Sigmoid colon (tissue), 7 donors: ENCODE data around the gene NDUFA12. TPM values are rescaled to one million over a fixed set of nuclear protein-coding genes. Genes with fewer than 3 reads are reported as not detected.

Experiments
- DNase-seq: peaks from one replicate; pipeline ENCODE4 v3.0.0-alpha.2; 2019
- H3K27ac ChIP-seq, 4 donors: fragments of 200-600 bp; sonication (generic); one replicate each; pipeline ENCODE4 v1.5.1; 2016 to 2019; ENCODE audit warnings: mild to moderate bottlenecking in 1 of 4
- H3K27me3 ChIP-seq, 3 donors: fragments of 200-600 bp; sonication (generic); one replicate each; pipeline ENCODE4 v1.5.1; 2019; ENCODE audit warnings: mild to moderate bottlenecking in 1 of 3
- H3K36me3 ChIP-seq, 4 donors: fragments of 200-600 bp; sonication (generic); one replicate each; pipeline ENCODE4 v1.5.1; 2016 to 2019
- H3K4me1 ChIP-seq, 4 donors: fragments of 200-600 bp; sonication (generic); one replicate each; pipeline ENCODE4 v1.5.1; 2017 to 2019
- H3K4me3 ChIP-seq, 4 donors: fragments of 200-600 bp; sonication (generic); one replicate each; pipeline ENCODE4 v1.5.1; 2017 to 2019; ENCODE audit warnings: mild to moderate bottlenecking in 2 of 4, moderate library complexity in 1 of 4
- H3K9me3 ChIP-seq, 4 donors: fragments of 200-600 bp in 3 of 4; sonication (generic) in 3 of 4; one replicate each; pipeline versions ENCODE4 v1.5.1 to v1.6.1; 2013 to 2019
- EP300 ChIP-seq, 4 donors: sonication (generic); formaldehyde crosslinking; IDR thresholded peaks; one replicate each; pipeline ENCODE4 v1.6.1; 2017; ENCODE audit warnings: antibody characterized with exemption in 4 of 4
- POLR2A ChIP-seq, 2 donors: fragments of 450-650 bp; IDR thresholded peaks; one replicate each; pipeline ENCODE4 v1.6.1; 2016; ENCODE audit warnings: antibody characterized with exemption in 2 of 2, mild to moderate bottlenecking in 2 of 2, moderate library complexity in 2 of 2
- POLR2AphosphoS5 ChIP-seq, 4 donors: sonication (generic); formaldehyde crosslinking; IDR thresholded peaks; one replicate each; pipeline ENCODE4 v1.6.1; 2017; ENCODE audit warnings: antibody characterized with exemption in 4 of 4
- WGBS, 2 donors: extraction: QIAGEN DNeasy Blood & Tissue Kit; methylation state at CpG; one replicate each; pipeline ENCODE4 v1.1.7; 2013; 5-methylcytosine and 5-hydroxymethylcytosine counted together
- intact Hi-C: fragments of 100-400 bp; cut with DNase I; formaldehyde crosslinking; loops from one replicate; pipeline ENCODE4 v1.15.1; 2023
- polyA plus RNA-seq, 3 donors: library from polyadenylated mRNA; stranded (reverse); fragments of 200-250 nt; gene quantifications; one replicate each; pipeline ENCODE4 v1.2.3, GENCODE V29; 2013
- total RNA-seq, 4 donors: library from RNA; depleted of rRNA; stranded (reverse); fragments of >200 nt; gene quantifications; one replicate each; pipeline ENCODE4 v1.1.0, GENCODE V29; 2016
- TF ChIP-seq, protein P1 (sequence below), 4 experiments: fragments of 450-650 bp in 3 of 4; fragments of 200-600 bp in 1 of 4; IDR thresholded peaks; one replicate each; pipeline ENCODE4 v1.5.1; 2016 to 2019; ENCODE audit warnings: antibody characterized with exemption in 4 of 4, mild to moderate bottlenecking in 3 of 4, moderate library complexity in 2 of 4
- donor health status: healthy with polysubstance abuse.
- donor health status: Bipolar disorder and iron deficiency.
- donor health status: healthy.

The NDUFA12 gene
- total and polyA plus RNA-seq, 7 donors, result 95.4 to 256 (median 155) TPM

DNA sequence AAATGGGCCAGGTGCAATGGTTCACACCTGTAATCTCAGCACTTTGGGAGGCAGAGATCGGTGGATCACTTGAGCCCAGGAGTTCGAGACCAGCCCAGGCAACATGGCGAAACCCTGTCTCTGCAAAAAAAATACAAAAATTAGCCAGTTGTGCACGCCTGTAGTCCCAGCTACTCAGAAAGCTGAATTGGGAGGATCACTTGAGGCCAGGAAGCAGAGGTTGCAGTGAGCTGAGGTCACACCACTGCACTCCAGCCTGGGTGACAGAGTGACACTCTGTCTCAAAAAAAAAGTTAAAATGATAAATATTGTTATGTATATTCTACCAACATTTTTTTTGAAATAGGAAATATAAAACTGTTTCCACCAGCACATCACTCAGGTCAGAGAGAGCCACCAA lies 64.9 kb downstream of the NDUFA12 start:
- Histone ChIP-seq H3K27ac (no peak overlapping the region), H3K27me3 (no peaks in the 10 kb centered on the region), H3K4me3 (no peak overlapping the region), H3K9me3 (no peaks in the 10 kb centered on the region), H3K4me1 (no peaks in the 10 kb centered on the region), H3K36me3 (no peaks in the 10 kb centered on the region)
- intact Hi-C loops, result no loop called here
- 90 to 92% methylated on average over 4 of the region's 4 CpGs for WGBS, 2 donors
- TF ChIP-seq POLR2A (IDR thresholded peaks at IDR 0.05) (no peak), POLR2AphosphoS5 (IDR thresholded peaks at IDR 0.05) (no peak), EP300 (IDR thresholded peaks at IDR 0.05) (no peak)
- TF ChIP-seq, protein P1, sequence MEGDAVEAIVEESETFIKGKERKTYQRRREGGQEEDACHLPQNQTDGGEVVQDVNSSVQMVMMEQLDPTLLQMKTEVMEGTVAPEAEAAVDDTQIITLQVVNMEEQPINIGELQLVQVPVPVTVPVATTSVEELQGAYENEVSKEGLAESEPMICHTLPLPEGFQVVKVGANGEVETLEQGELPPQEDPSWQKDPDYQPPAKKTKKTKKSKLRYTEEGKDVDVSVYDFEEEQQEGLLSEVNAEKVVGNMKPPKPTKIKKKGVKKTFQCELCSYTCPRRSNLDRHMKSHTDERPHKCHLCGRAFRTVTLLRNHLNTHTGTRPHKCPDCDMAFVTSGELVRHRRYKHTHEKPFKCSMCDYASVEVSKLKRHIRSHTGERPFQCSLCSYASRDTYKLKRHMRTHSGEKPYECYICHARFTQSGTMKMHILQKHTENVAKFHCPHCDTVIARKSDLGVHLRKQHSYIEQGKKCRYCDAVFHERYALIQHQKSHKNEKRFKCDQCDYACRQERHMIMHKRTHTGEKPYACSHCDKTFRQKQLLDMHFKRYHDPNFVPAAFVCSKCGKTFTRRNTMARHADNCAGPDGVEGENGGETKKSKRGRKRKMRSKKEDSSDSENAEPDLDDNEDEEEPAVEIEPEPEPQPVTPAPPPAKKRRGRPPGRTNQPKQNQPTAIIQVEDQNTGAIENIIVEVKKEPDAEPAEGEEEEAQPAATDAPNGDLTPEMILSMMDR (IDR thresholded peaks at IDR 0.05), result no peak
- no peak for DNase-seq

DNA sequence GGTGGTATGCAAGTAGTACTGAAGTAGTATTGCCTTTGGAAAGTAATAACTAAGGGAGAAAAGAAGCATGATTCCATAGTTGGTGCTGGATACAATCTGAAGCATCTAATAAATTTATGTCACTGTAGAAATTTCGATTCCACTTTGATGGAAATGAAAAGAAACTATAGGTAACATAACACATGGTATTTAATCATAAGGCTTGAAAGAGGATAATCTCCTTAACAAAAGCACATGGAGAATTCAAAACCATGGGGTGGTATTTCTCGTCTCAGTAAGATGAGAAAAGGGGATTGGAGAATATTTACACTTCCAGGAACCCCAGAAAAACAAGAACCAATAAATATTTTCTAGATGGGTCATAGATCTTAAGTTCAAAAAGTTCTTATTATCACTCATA lies 72.7 kb downstream of the NDUFA12 start:
- H3K27me3 ChIP-seq, result no peaks in the 10 kb centered on the region
- H3K4me1 ChIP-seq, result no peaks in the 10 kb centered on the region
- intact Hi-C loops, result no loop called here
- no peak for DNase-seq
- H3K9me3 ChIP-seq, result no peaks in the 10 kb centered on the region
- H3K4me3 ChIP-seq, result no peak overlapping the region
- 83 to 92% methylated on average over 2 of the region's 2 CpGs for WGBS, 2 donors
- H3K27ac ChIP-seq, result no peak overlapping the region
- H3K36me3 ChIP-seq, result no peaks in the 10 kb centered on the region
- no peak for TF ChIP-seq POLR2A (IDR thresholded peaks at IDR 0.05)
- no peak for TF ChIP-seq POLR2AphosphoS5 (IDR thresholded peaks at IDR 0.05)
- TF ChIP-seq, protein P1 (IDR thresholded peaks at IDR 0.05), result no peak
- TF ChIP-seq EP300 (IDR thresholded peaks at IDR 0.05), result no peak

DNA sequence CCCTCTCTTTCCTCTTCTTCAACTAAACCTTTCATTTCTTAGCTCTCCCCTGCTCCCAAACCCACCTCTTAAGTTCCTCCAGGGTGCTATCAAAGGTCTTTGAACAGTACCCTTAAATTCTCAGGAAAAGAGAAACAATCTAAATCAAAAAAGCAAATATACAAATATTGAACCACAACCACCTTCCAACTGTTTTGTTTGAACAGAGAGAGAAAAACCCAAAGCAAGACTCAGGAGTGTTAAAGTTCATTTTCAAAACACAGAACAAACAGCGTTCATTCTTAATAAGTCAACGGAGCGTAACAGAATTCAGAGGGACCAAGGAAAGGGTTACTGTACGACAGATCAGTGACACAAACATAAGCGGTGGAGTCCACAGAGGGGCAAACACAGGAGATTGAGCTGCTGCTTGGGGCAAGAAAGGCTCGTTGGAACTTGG lies 73.3 kb downstream of the NDUFA12 start:
- no peaks in the 10 kb centered on the region for H3K4me1 ChIP-seq
- intact Hi-C loops, result no loop called here
- H3K27me3 ChIP-seq, result no peaks in the 10 kb centered on the region
- TF ChIP-seq POLR2AphosphoS5 (IDR thresholded peaks at IDR 0.05) (no peak), EP300 (IDR thresholded peaks at IDR 0.05) (no peak), POLR2A (IDR thresholded peaks at IDR 0.05) (no peak)
- TF ChIP-seq, protein P1 (IDR thresholded peaks at IDR 0.05), result no peak
- no peak for DNase-seq
- WGBS, 2 donors, result 33 to 76% methylated on average over 6 of the region's 6 CpGs
- H3K9me3 ChIP-seq, result no peaks in the 10 kb centered on the region
- H3K4me3 ChIP-seq, result no peak overlapping the region
- H3K36me3 ChIP-seq, result no peaks in the 10 kb centered on the region
- H3K27ac ChIP-seq, result no peak overlapping the region

DNA sequence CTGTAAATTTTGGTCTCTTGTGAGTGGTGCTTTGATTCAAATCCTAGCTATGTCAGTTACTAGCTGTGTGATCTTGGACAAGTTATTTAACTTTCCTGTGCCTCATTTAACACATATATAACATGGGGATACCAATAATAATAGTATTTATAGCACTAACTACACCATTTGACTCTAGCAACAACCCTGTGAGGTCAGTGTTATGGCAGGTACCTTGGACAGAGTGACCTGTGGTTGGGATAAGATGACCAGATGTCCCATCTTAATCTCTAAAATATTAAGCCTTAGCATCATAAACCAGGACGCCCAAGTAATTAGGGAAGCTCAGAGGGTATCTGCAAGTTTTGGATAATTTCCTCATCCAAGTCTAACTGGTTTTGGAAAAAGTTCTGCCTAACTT lies 73.7 kb downstream of the NDUFA12 start:
- no peaks in the 10 kb centered on the region for H3K4me1 ChIP-seq
- 40 to 76% methylated on average over 1 of the region's 1 CpG for WGBS, 2 donors
- no peaks in the 10 kb centered on the region for H3K36me3 ChIP-seq
- H3K9me3 ChIP-seq, result no peaks in the 10 kb centered on the region
- no peak overlapping the region for H3K4me3 ChIP-seq
- TF ChIP-seq, protein P1 (IDR thresholded peaks at IDR 0.05), result no peak
- TF ChIP-seq POLR2A (IDR thresholded peaks at IDR 0.05) (no peak), POLR2AphosphoS5 (IDR thresholded peaks at IDR 0.05) (no peak), EP300 (IDR thresholded peaks at IDR 0.05) (no peak)
- intact Hi-C loops, result no loop called here
- no peak overlapping the region for H3K27ac ChIP-seq
- DNase-seq, result no peak
- no peaks in the 10 kb centered on the region for H3K27me3 ChIP-seq

DNA sequence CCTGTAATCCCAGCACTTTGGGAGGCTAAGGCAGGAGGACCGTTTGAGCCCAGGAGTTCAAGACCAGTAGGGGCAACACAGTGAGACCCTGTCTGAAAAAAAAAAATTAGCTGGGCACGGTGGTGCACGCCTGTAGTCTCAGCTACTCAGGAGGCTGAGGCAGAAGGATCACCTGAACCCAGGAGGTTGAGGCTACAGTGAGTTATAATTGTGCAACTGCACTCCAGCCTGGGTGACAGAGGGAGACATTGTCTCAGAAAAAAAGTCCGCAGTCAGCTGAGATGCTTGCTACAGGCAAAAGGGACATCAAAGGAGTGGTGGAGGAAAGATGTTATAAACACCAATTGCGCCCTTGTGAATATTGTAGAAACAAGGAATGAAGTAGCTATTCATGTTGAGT lies 77.8 kb downstream of the NDUFA12 start:
- no peaks in the 10 kb centered on the region for H3K9me3 ChIP-seq
- H3K27me3 ChIP-seq, result no peaks in the 10 kb centered on the region
- no peak overlapping the region for H3K4me3 ChIP-seq
- TF ChIP-seq, protein P1 (IDR thresholded peaks at IDR 0.05), result no peak
- TF ChIP-seq POLR2AphosphoS5 (IDR thresholded peaks at IDR 0.05) (no peak), POLR2A (IDR thresholded peaks at IDR 0.05) (no peak), EP300 (IDR thresholded peaks at IDR 0.05) (no peak)
- no peak for DNase-seq
- WGBS, 2 donors, result 84 to 92% methylated on average over 5 of the region's 5 CpGs
- intact Hi-C loops, result no loop called here
- H3K36me3 ChIP-seq, result no peaks in the 10 kb centered on the region
- no peaks in the 10 kb centered on the region for H3K4me1 ChIP-seq
- no peak overlapping the region for H3K27ac ChIP-seq
